Frontal cortex (tissue), 4 donors: ENCODE data around the gene SORBS1. TPM values are rescaled to one million over a fixed set of nuclear protein-coding genes. Genes with fewer than 3 reads are reported as not detected.

Source experiments
- DNase-seq, 2 donors: peaks; one replicate each; pipeline ENCODE4 v3.0.0; 2012; ENCODE audit warnings: low spot score in 2 of 2
- FAIRE-seq: peaks from 2 replicates; lab custom pipeline; 2012; peaks lifted over from hg19 to GRCh38; lab: Jason Lieb, UNC
- total RNA-seq: library from RNA; depleted of rRNA; stranded (reverse); fragments of >200 nt; gene quantifications from one replicate; pipeline ENCODE4 v1.2.3, GENCODE V29; 2014
- donor health status: control.
- donor health status: control.
- donor health status: control.

SORBS1 gene
- total RNA-seq, 1 donor from 2014 or later, result 90.5 TPM

- FAIRE-seq, result no peak
- no peak for DNase-seq
These were observed 113.5 kb downstream of the SORBS1 start for GRCh38 chr10:95447685-95448084.

GRCh38 chr10:95445837-95446486 lies 115.2 kb downstream of the SORBS1 start:
- FAIRE-seq (no peak), DNase-seq (peak; percentile 26 to 49)

- FAIRE-seq (no peak), DNase-seq (peak in 1 of 2 donors; percentile 44)
These were observed 115.8 kb downstream of the SORBS1 start for GRCh38 chr10:95445223-95445836.

GRCh38 chr10:95444792-95445191 lies 116.4 kb downstream of the SORBS1 start:
- no peak for FAIRE-seq

GRCh38 chr10:95443636-95444035 lies 117.5 kb downstream of the SORBS1 start:
- FAIRE-seq (no peak), DNase-seq (no peak)

More at GRCh38 chr10:95444792-95445191, 116.4 kb downstream of the SORBS1 start:
- DNase-seq, result no peak

GRCh38 chr10:95442341-95442740 lies 118.8 kb downstream of the SORBS1 start:
- FAIRE-seq (no peak), DNase-seq (no peak)

- DNase-seq (no peak), FAIRE-seq (no peak)
These were observed 119.6 kb downstream of the SORBS1 start for GRCh38 chr10:95441547-95441923.

- DNase-seq (no peak), FAIRE-seq (no peak)
These were observed 120.2 kb downstream of the SORBS1 start for GRCh38 chr10:95440756-95441546.

GRCh38 chr10:95440038-95440725 lies 121.0 kb downstream of the SORBS1 start:
- DNase-seq (no peak), FAIRE-seq (no peak)

GRCh38 chr10:95438781-95439180 lies 122.4 kb downstream of the SORBS1 start:
- DNase-seq (no peak), FAIRE-seq (no peak)

- FAIRE-seq, result no peak
These were observed 123.5 kb downstream of the SORBS1 start for GRCh38 chr10:95437669-95438068.

GRCh38 chr10:95435548-95436279 lies 125.5 kb downstream of the SORBS1 start:
- DNase-seq (no peak), FAIRE-seq (no peak)

More at GRCh38 chr10:95437669-95438068, 123.5 kb downstream of the SORBS1 start:
- no peak for DNase-seq

- FAIRE-seq, result no peak
- no peak for DNase-seq
These were observed 126.6 kb downstream of the SORBS1 start for GRCh38 chr10:95434583-95434982.

GRCh38 chr10:95431900-95432342 lies 129.2 kb downstream of the SORBS1 start:
- FAIRE-seq (no peak), DNase-seq (no peak)

GRCh38 chr10:95430231-95430951 lies 130.8 kb downstream of the SORBS1 start:
- DNase-seq (peak; percentile 23 to 63), FAIRE-seq (no peak)

- DNase-seq (no peak), FAIRE-seq (no peak)
These were observed 131.5 kb downstream of the SORBS1 start for GRCh38 chr10:95429639-95430038.

- DNase-seq, result no peak
- FAIRE-seq, result no peak
These were observed 132.5 kb downstream of the SORBS1 start for GRCh38 chr10:95428701-95429100.

- no peak for FAIRE-seq
- DNase-seq, result no peak
These were observed 134.7 kb downstream of the SORBS1 start for GRCh38 chr10:95426482-95426881.
